RWPE1 (cell line): ENCODE measurements around the gene CCDC27.
"Not testable (repeated sequence)": the region's sequence is repeated elsewhere in the genome, so short reads cannot be mapped to it uniquely, and the experiment has no call there.

Experiments used
- CTCF ChIA-PET: fragments of 350-600 bp; sonication (Branson Sonifier 250); formaldehyde crosslinking; extraction: SDS; loops from one replicate; lab custom pipeline; 2021; lab: Yijun Ruan, JAX
- POLR2A ChIA-PET: fragments of 400-600 bp; formaldehyde crosslinking; extraction: SDS; loops from one replicate; lab custom pipeline; 2020; ENCODE audit warnings: antibody characterized with exemption; ENCODE audit not compliant: low non-redundant PET; lab: Yijun Ruan, JAX
- DNase-seq: peaks from one replicate; pipeline ENCODE4 v3.0.0; 2012; ENCODE audit warnings: low spot score
- H3K27ac ChIP-seq: fragments of 450-650 bp; 2 replicates; pipeline ENCODE4 v1.5.1; 2017
- TF ChIP-seq, protein P1 (sequence below): fragments of 450-650 bp; conservative IDR thresholded peaks from 2 replicates; pipeline ENCODE4 v1.5.1; 2017; ENCODE audit warnings: low read depth, mild to moderate bottlenecking

CCDC27 gene

DNA sequence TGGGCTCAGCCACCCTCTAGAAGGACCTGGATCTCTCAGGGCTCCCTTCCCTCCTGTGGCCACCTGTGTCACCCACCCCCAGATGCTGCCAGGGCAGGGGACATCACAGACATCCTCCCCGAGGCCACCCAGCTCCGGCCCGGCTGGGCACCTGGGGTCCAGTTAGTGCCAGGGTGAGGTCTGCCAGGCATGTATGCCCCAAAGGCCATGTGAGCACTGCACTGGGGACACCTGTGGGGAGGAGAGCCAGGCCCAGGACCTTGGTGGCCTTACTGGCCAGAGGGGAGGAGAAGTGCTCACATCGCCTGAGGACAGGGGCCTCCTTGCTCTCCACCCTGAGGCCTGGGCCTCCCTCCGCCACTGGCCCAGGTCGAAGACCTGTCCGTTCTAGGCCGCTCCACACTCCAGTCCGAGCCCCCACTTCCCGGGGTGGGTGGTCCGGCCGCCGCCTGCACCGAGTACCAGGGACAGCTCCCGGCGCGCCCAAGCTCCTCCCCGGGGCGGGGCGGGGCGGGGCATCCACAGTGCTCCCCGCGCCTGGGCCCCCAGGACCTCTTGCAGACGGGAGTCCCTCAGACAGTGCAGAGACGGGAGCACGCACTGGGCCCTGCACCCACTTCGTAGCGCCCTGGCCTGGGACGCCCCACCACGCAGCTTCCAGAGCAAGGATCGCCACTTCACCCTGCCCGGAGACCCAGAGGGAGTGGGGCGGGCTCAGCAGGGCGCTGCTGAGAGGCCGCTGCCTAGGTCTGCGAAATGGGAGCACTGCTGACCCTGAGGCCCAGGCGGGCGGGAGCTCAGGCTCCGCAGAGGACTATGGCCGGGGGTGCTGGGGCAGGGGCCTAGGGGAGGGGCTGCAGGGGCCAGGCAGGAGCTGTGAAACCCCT, 34.3 kb upstream of the CCDC27 start:
- H3K27ac ChIP-seq = peak overlapping the region; percentile 100
- POLR2A ChIA-PET = interaction anchor here (0.5 kb wide), 1 partner anchor 57 kb away, joined by 3 read pairs; no protein-coding TSS in a partner anchor
- CTCF ChIA-PET = interaction anchor here (0.7 to 1.5 kb wide), 3 partner anchors 22 to 99 kb away, joined by 4 to 6 read pairs (median 4); no protein-coding TSS in a partner anchor
- TF ChIP-seq, protein P1, sequence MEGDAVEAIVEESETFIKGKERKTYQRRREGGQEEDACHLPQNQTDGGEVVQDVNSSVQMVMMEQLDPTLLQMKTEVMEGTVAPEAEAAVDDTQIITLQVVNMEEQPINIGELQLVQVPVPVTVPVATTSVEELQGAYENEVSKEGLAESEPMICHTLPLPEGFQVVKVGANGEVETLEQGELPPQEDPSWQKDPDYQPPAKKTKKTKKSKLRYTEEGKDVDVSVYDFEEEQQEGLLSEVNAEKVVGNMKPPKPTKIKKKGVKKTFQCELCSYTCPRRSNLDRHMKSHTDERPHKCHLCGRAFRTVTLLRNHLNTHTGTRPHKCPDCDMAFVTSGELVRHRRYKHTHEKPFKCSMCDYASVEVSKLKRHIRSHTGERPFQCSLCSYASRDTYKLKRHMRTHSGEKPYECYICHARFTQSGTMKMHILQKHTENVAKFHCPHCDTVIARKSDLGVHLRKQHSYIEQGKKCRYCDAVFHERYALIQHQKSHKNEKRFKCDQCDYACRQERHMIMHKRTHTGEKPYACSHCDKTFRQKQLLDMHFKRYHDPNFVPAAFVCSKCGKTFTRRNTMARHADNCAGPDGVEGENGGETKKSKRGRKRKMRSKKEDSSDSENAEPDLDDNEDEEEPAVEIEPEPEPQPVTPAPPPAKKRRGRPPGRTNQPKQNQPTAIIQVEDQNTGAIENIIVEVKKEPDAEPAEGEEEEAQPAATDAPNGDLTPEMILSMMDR = no peak
- peak; percentile 42 for DNase-seq

DNA sequence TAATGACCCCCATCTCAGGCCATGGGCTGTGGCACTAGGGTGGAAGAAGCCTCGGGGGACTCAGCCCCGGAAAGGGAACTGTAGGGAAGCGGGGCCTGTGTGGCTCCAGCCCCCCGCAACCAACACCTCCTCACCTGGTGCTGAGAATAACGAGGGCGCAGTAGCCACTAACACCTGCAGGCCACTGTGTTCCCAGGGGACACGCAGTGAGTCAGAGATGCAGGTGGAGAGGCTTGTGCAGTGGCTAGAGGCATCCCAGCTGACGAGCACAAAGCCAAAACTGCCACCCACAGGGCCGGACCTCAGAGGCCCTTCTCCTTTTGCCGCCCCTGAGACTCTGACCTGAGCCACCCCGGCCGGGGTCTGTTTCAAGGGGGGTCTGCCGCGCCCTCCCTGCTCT, 33.5 kb upstream of the CCDC27 start:
- CTCF ChIA-PET = interaction anchor here (0.7 kb wide), 1 partner anchor 100 kb away, joined by 6 read pairs; no protein-coding TSS in a partner anchor
- peak overlapping the region; percentile 100 for H3K27ac ChIP-seq
- DNase-seq = no peak
- TF ChIP-seq, protein P1 = no peak
- POLR2A ChIA-PET = no interaction called here

DNA sequence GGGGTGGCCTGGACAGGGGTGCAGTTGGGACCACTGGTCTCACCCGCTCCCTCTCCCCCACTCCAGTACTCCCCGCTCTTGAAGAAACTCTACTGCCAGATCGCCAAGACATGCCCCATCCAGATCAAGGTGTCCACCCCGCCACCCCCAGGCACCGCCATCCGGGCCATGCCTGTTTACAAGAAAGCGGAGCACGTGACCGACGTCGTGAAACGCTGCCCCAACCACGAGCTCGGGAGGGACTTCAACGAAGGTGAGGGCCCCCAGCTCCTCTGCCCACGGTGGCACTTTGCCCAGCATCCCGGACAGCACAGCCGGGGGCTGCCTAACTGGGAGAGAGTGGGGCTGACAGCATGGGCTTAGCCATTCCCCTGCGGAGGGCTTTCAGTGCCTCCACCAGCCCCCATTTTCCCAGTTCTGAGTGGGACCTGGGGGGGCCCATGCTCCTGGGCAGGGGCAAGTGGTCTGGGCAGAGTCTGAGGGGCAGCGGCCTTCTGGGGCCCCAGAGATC, 30.2 kb upstream of the CCDC27 start:
- ChIA-PET CTCF (interaction anchor here (1.9 kb wide), 1 partner anchor 19 kb away, joined by 6 read pairs; no protein-coding TSS in a partner anchor), POLR2A (no interaction called here)
- TF ChIP-seq, protein P1 = no peak
- peak overlapping the region; percentile 100 for H3K27ac ChIP-seq
- DNase-seq = no peak

DNA sequence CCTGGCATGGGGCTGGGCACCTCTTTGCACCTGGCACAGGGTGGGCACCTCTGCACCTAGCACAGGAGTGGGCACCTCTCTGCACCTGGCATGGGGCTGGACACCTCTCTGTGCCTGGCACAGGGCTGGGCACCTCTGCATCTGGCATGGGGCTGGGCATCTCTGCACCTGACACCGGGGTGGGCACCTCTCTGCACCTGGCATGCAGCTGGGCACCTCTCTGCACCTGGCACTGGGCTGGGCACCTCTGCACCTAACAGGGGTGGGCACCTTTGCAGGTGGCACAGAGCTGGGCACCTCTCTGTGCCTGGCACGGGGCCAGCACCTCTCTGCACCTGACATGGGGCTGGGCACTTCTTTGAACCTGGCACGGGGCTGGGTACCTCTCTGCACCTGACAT, 29.4 kb upstream of the CCDC27 start:
- ChIA-PET CTCF (interaction anchor here (1.9 kb wide), 1 partner anchor 20 kb away, joined by 6 read pairs; no protein-coding TSS in a partner anchor), POLR2A (no interaction called here)
- TF ChIP-seq, protein P1 = no peak
- DNase-seq = no peak
- peak overlapping the region; percentile 100 for H3K27ac ChIP-seq

DNA sequence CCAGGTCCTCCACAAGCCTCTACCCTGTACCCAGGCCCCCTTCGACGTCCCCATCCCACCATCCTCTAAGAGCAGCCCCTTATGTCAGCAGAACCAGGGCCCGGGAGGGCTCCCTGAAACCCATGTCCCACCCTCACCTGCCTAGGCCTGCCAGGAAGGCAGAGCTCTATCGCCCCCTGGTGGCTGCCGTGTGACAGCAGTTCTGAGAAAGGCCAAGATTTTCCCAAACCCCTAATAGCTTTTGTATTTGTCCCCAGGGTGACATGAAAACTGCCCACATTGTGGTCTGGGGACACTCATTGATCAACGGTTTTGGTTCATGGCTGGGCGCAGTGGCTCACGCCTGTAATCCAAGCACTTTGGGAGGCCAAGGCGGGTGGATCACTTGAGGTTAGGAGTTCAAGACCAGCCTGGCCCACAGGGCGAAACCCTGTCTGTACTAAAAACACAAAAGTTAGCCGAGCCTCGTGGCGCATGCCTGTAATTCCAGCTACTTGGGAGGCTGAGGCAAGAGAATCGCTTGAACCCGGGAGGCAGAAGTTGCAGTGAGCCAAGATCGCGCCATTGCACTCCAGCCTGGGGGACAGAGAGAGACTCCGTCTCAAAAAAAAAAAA, 27.7 kb upstream of the CCDC27 start:
- H3K27ac ChIP-seq = peak overlapping the region; percentile 100
- CTCF ChIA-PET = interaction anchor here (0.6 to 1.8 kb wide), 23 partner anchors 8 to 1139 kb away, joined by 3 to 30 read pairs (median 4); no protein-coding TSS in a partner anchor
- peak; percentile 62 for DNase-seq
- POLR2A ChIA-PET = not testable (repeated sequence)
- TF ChIP-seq, protein P1 = peak; percentile 92

DNA sequence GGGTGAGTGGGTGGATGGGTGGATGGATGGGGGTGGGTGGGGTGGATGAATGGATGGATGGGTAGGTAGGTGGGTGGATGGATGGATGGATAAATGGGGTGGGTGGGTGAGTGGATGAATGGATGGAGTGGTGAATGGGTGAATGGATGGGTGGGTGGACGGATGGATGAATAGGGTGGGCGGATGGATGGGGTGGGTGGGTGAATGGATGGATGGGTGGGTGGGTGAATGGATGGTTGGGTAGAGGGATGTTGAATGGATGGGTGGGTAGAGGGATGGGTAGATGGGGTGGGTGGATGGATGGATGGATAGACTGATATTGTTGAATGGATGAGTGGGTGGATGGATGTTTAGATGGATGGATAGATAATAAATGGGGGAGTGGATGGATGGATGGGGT, 26.9 kb upstream of the CCDC27 start:
- TF ChIP-seq, protein P1 = no peak
- H3K27ac ChIP-seq = no peak overlapping the region
- ChIA-PET POLR2A (no interaction called here), CTCF (interaction anchor here (0.8 to 1.8 kb wide), 6 partner anchors 14 to 106 kb away, joined by 4 to 30 read pairs (median 6); no protein-coding TSS in a partner anchor)
- no peak for DNase-seq
